ENCODE measurements around the gene BANF1.

DNA sequence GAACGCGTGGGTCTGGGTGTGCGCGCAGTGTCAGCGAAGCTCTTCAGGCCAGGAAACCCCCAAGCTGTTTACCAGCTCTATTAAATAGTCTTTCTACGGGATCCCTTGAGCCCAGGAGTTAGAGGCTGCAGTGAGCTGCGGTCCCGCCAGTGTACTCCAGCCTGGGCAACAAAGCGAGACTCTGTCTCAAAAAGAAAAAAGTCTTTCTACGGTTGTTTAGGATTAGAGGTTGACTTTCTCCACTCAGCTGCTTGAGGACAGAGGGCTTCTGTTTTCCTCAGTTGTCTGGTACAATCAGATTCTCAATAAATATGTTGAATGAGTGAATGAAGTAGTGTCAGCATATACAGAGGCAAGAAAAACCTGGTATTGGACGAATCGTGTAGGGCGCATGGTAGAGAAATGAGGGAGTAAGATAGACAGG, 40.1 kb upstream of the BANF1 start:
- TF ChIP-seq, protein P1, sequence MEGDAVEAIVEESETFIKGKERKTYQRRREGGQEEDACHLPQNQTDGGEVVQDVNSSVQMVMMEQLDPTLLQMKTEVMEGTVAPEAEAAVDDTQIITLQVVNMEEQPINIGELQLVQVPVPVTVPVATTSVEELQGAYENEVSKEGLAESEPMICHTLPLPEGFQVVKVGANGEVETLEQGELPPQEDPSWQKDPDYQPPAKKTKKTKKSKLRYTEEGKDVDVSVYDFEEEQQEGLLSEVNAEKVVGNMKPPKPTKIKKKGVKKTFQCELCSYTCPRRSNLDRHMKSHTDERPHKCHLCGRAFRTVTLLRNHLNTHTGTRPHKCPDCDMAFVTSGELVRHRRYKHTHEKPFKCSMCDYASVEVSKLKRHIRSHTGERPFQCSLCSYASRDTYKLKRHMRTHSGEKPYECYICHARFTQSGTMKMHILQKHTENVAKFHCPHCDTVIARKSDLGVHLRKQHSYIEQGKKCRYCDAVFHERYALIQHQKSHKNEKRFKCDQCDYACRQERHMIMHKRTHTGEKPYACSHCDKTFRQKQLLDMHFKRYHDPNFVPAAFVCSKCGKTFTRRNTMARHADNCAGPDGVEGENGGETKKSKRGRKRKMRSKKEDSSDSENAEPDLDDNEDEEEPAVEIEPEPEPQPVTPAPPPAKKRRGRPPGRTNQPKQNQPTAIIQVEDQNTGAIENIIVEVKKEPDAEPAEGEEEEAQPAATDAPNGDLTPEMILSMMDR (IDR thresholded peaks at IDR 0.05; ENCODE audit: borderline replicate concordance, extremely low read depth, low read length, poor library complexity, severe bottlenecking) = no peak
- no peak for TF ChIP-seq EZH2 (IDR thresholded peaks at IDR 0.05; ENCODE audit: borderline replicate concordance, low read depth, low read length, severe bottlenecking)
